ENCODE measurements around the gene RAD51C.

RAD51C gene

GRCh38 chr17:58660621-58661020 lies 31.8 kb upstream of the RAD51C start:
- ChIA-PET CTCF (interaction anchor here (0.5 to 1.3 kb wide), 2 partner anchors 72 to 1241 kb away, joined by 3 read pairs; no protein-coding TSS in a partner anchor), POLR2A (ENCODE audit: low non-redundant PET) (no interaction called here)
- no peak overlapping the region for H3K27ac ChIP-seq
- DNase-seq (ENCODE audit: low spot score), result no peak
- no peak for TF ChIP-seq CTCF (conservative IDR thresholded peaks at IDR 0.05; ENCODE audit: low read depth)

GRCh38 chr17:58661499-58661898 lies 30.9 kb upstream of the RAD51C start:
- no peak overlapping the region for H3K27ac ChIP-seq
- no peak for DNase-seq (ENCODE audit: low spot score)
- ChIA-PET POLR2A (ENCODE audit: low non-redundant PET) (no interaction called here), CTCF (interaction anchor here (0.6 kb wide), 1 partner anchor 30 kb away, joined by 3 read pairs; no protein-coding TSS in a partner anchor)
- TF ChIP-seq CTCF (conservative IDR thresholded peaks at IDR 0.05; ENCODE audit: low read depth), result no peak

- ChIA-PET CTCF (no interaction called here), POLR2A (ENCODE audit: low non-redundant PET) (no interaction called here)
- H3K27ac ChIP-seq, result no peak overlapping the region
- TF ChIP-seq CTCF (conservative IDR thresholded peaks at IDR 0.05; ENCODE audit: low read depth), result no peak
- DNase-seq (ENCODE audit: low spot score), result no peak
Observed at GRCh38 chr17:58664302-58664701, 28.1 kb upstream of the RAD51C start.

- DNase-seq (ENCODE audit: low spot score), result no peak
- CTCF ChIA-PET, result interaction anchor here (0.6 to 0.7 kb wide), 2 partner anchors 27 to 198 kb away, joined by 4 to 5 read pairs; no protein-coding TSS in a partner anchor
- POLR2A ChIA-PET (ENCODE audit: low non-redundant PET), result interaction anchor here (0.6 to 0.7 kb wide), 3 partner anchors 23 to 1242 kb away, joined by 4 to 6 read pairs (median 5); no protein-coding TSS in a partner anchor
- peak overlapping the region; percentile 52 for H3K27ac ChIP-seq
- no peak for TF ChIP-seq CTCF (conservative IDR thresholded peaks at IDR 0.05; ENCODE audit: low read depth)
Observed at GRCh38 chr17:58665946-58666857, 26.2 kb upstream of the RAD51C start.

GRCh38 chr17:58666858-58667267 lies 25.5 kb upstream of the RAD51C start:
- POLR2A ChIA-PET (ENCODE audit: low non-redundant PET), result interaction anchor here (0.6 kb wide), 2 partner anchors 43 to 1242 kb away, joined by 4 to 5 read pairs; no protein-coding TSS in a partner anchor
- peak overlapping the region; percentile 52 for H3K27ac ChIP-seq

More at GRCh38 chr17:58666858-58667267, 25.5 kb upstream of the RAD51C start:
- CTCF ChIA-PET, result interaction anchor here (1.0 kb wide), 1 partner anchor 148 kb away, joined by 3 read pairs; no protein-coding TSS in a partner anchor
- TF ChIP-seq CTCF (conservative IDR thresholded peaks at IDR 0.05; ENCODE audit: low read depth), result no peak
- peak; percentile 50 for DNase-seq (ENCODE audit: low spot score)

All from RWPE1 (cell line).